ENCODE results near the gene ARHGEF7. TPM values are rescaled to one million over a fixed set of nuclear protein-coding genes. Genes with fewer than 3 reads are reported as not detected.

Gene ARHGEF7
- total RNA-seq, 2 donors from 2014 or later, result 46.7 to 50.7 TPM

DNA sequence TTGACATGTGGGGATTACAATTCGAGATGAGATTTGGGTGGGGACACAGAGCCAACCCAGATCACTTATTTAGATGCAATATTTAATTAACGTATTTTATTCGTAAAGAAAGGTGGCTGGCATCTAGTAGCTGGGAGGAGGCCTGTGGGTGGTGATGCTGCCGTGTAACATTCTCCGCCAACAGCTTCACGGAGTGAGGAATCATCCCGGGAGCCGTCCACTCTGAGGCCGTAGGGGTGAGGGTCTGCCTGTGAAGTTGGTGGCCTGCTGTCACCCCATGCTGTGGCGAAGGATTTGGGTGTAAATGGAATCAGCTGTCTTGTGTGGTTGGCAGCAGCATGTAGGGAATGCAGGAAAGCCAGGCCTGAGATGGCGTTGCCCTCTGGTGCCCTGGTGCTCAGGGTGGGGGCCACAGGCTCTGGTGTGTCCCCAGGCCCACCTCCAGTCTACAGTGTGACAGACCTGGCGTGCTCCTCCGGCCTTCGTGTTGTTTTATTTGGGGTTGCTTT, 202.0 kb downstream of the ARHGEF7 start:
- H3K9me3 ChIP-seq, result no peaks in the 10 kb centered on the region
- DNase-seq, result no peak
- no peaks in the 10 kb centered on the region for H3K36me3 ChIP-seq
- no peak overlapping the region for H3K27ac ChIP-seq
- no peak overlapping the region for H3K4me3 ChIP-seq
- intact Hi-C loops (cut with DNase I), result no loop called here
- H3K4me1 ChIP-seq, result no peaks in the 10 kb centered on the region
- no peaks in the 10 kb centered on the region for H3K27me3 ChIP-seq
- TF ChIP-seq, protein P1, sequence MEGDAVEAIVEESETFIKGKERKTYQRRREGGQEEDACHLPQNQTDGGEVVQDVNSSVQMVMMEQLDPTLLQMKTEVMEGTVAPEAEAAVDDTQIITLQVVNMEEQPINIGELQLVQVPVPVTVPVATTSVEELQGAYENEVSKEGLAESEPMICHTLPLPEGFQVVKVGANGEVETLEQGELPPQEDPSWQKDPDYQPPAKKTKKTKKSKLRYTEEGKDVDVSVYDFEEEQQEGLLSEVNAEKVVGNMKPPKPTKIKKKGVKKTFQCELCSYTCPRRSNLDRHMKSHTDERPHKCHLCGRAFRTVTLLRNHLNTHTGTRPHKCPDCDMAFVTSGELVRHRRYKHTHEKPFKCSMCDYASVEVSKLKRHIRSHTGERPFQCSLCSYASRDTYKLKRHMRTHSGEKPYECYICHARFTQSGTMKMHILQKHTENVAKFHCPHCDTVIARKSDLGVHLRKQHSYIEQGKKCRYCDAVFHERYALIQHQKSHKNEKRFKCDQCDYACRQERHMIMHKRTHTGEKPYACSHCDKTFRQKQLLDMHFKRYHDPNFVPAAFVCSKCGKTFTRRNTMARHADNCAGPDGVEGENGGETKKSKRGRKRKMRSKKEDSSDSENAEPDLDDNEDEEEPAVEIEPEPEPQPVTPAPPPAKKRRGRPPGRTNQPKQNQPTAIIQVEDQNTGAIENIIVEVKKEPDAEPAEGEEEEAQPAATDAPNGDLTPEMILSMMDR (IDR thresholded peaks at IDR 0.05), result no peak
- H3K9ac ChIP-seq (ENCODE audit: low read depth in 2 of 2, low read length in 2 of 2), result no peak overlapping the region

DNA sequence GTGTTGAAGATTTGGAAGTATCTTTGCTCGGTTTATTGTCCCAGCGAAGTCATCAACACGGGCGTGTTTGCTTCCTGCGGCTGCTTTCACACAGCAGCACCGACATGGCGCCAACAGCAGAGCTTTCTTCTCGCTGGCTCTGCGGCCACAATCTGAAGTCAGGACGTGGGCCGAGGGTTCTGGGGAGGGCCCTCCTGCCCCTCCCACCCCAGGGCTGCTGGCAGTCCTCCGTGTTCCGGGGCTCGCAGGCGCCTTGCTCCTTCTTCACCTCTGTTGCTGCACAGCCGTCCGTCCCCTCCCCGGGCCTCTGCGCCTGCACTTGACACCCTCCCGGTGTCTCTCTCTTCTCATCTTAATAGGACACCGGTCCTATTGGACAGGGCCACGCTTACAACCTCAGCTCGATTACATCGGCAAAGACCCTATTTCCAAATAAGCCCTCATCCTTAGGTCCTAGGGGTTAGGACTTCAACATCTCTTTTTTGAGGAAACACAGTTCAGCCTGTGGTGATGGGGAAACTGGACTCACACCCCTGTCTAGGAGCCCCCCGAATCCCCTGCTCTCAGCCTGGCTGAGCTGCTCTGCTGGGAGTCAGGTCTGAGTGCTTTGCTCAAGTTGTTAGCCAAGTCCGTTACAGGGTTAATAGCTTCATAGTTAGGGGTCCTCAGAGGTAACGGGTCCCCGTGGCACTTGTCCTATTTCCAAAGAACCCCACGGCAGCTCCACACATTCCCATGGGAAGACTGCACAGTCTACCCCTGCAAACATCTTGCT, 202.6 kb downstream of the ARHGEF7 start:
- intact Hi-C loops (cut with DNase I), result no loop called here

DNA sequence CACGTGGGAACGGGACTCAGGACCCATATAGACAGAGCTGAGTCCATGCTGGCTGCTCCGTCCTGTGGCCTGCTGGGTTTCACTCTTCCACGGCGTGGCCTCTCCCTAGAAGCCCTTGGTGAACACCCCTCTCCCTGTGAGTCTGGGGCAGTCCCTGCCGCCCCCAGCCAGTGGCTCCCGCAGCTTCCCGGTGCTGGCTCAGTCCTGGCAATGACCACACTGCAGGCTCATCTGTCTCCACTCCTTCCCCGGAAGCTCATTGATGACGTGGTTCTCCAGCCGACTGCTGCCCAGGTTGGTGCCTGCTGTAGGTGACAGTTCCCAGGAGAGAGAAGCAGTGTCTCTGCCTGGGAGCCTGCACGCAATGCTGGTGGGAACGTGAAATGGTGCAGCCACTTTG, 203.3 kb downstream of the ARHGEF7 start:
- Histone ChIP-seq H3K27me3 (no peaks in the 10 kb centered on the region), H3K9ac (ENCODE audit: low read depth in 2 of 2, low read length in 2 of 2) (no peak overlapping the region), H3K4me1 (no peaks in the 10 kb centered on the region), H3K9me3 (no peaks in the 10 kb centered on the region), H3K27ac (no peak overlapping the region), H3K4me3 (no peak overlapping the region), H3K36me3 (no peaks in the 10 kb centered on the region)
- intact Hi-C loops (cut with DNase I), result no loop called here
- TF ChIP-seq, protein P1 (IDR thresholded peaks at IDR 0.05), result no peak
- no peak for DNase-seq

More for the DNA sequence above, 202.6 kb downstream of the ARHGEF7 start:
- Histone ChIP-seq H3K4me1 (no peaks in the 10 kb centered on the region), H3K4me3 (no peak overlapping the region), H3K9ac (ENCODE audit: low read depth in 2 of 2, low read length in 2 of 2) (no peak overlapping the region), H3K9me3 (no peaks in the 10 kb centered on the region), H3K27ac (no peak overlapping the region), H3K27me3 (no peaks in the 10 kb centered on the region), H3K36me3 (no peaks in the 10 kb centered on the region)
- no peak for DNase-seq
- TF ChIP-seq, protein P1 (IDR thresholded peaks at IDR 0.05), result no peak

DNA sequence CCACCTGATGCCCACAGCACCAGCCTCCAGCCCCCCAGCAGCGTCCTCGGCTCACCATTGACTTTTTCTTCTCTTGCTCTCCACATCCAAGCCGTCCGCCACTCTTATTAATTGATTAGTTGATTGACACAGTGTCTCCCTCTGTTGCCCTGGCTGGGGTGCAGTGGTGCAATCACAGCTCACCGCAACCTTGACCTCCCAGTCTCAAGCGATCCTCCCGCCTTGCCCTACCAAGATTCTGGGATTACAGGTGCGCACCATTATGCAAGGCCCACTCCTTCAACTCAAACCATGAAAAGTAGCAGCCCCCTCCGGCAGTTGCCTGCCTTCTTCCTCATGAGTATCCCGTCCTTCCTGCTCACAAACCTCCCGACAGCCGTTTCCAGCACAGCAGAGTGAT, 204.4 kb downstream of the ARHGEF7 start:
- intact Hi-C loops (cut with DNase I), result no loop called here
- no peak overlapping the region for H3K4me3 ChIP-seq
- no peaks in the 10 kb centered on the region for H3K36me3 ChIP-seq
- TF ChIP-seq, protein P1 (IDR thresholded peaks at IDR 0.05), result no peak
- no peaks in the 10 kb centered on the region for H3K27me3 ChIP-seq
- H3K9ac ChIP-seq (ENCODE audit: low read depth in 2 of 2, low read length in 2 of 2), result no peak overlapping the region
- no peaks in the 10 kb centered on the region for H3K4me1 ChIP-seq
- H3K9me3 ChIP-seq, result no peaks in the 10 kb centered on the region
- no peak for DNase-seq
- H3K27ac ChIP-seq, result no peak overlapping the region

DNA sequence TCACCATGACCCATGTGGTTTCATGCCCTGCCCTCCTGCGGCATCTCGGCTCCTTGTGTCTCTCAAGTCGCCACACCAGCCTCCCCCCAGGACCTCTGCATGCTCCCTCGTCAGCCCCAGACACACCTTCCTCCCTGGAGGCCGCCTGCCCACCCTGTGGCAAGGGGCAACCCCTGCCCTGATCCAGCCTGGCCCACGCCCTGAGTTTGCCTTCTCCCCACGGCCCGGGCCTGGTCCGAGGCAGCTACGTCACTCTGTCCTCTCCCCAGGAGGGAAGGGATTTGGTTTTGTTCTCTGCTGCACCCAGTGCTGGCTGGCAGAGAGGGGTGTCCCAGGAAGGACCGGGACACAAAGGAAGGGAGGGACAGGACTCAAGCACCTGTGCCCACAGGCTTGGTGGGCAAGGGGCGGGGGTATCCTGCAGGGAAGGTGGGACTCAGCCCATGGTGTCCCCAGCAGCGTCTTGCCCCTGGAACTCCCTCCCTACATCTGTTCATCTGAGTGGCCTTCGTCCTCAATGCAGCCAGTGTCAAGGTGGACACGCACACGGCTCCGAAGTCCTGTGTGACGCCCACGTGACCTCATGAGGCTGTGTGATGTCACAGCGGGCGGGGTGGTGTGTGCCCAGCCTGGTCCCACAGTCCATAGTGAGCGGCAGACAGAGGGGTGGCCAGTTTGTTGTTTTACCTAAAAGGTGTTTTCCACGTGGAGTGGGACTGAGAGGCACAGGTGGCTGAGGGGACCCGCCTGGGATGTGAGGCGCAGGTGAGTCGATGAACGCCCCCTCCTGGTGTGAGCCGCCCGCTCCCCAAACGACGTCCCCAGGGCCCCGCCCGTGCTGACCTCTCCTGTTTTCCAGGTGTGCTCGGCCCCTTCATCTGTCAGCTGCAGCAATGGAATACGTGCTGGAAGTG, 205.1 kb downstream of the ARHGEF7 start, which contains the start of gene TEX29:
Gene TEX29 (plus strand): TSS at position 645 of the 914 bp plus-strand sequence. CDS start 249 bp downstream, at position 894.
- no peak for DNase-seq
- TF ChIP-seq, protein P1 (IDR thresholded peaks at IDR 0.05), result no peak
- Histone ChIP-seq H3K9ac (ENCODE audit: low read depth in 2 of 2, low read length in 2 of 2) (no peak within 1 kb of the TSS), H3K27me3 (no peaks in the 10 kb centered on the region), H3K4me3 (no peak within 1 kb of the TSS), H3K4me1 (no peaks in the 10 kb centered on the region), H3K27ac (no peak within 1 kb of the TSS), H3K9me3 (no peaks in the 10 kb centered on the region), H3K36me3 (no peaks in the 10 kb centered on the region)
- intact Hi-C loops (cut with DNase I), result no loop called here
